Astrocyte of the spinal cord (primary cell): ENCODE results near the gene MYO15B.
A peak's percentile ranks its signal among the peaks of the same experiment; 100 is the strongest.

Source experiments
- DNase-seq: peaks from one replicate; pipeline ENCODE4 v3.0.0; 2011; ENCODE audit warnings: low read depth, low spot score
- H3K4me3 ChIP-seq: 2 replicates; pipeline ENCODE4 v1.5.1; 2011; ENCODE audit warnings: low read depth, mild to moderate bottlenecking, low read length, moderate library complexity
- in situ Hi-C: cut with HindIII; loops from 2 replicates; pipeline ENCODE4 v1.10.0; 2017; ENCODE audit warnings: low sequenced_read_pairs
- TF ChIP-seq, protein P1 (sequence below): IDR thresholded peaks from 2 replicates; pipeline ENCODE4 v1.5.1; 2012; ENCODE audit warnings: low read depth, mild to moderate bottlenecking, low read length, inconsistent platforms

The MYO15B gene

DNA sequence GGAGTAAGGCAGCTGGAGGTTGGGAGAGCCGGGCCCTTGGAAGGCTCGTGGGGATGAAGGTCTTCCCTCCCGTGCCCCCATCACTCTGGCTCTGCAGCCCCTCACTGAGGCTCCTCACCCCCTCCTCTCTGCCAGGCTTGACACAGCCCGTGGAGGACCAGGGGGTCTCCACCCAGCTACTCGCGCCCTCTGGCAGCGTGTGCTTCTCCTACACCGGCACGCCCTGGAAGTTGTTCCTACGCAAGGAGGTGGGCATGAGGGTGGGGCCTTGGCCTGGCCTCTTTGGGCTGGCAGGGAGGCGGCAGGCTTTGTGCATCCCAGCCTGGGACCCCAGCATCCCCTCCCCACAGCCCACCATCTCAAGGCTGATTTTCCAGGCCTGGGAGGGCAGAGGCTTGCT, 30.1 kb downstream of the MYO15B start:
- TF ChIP-seq, protein P1, sequence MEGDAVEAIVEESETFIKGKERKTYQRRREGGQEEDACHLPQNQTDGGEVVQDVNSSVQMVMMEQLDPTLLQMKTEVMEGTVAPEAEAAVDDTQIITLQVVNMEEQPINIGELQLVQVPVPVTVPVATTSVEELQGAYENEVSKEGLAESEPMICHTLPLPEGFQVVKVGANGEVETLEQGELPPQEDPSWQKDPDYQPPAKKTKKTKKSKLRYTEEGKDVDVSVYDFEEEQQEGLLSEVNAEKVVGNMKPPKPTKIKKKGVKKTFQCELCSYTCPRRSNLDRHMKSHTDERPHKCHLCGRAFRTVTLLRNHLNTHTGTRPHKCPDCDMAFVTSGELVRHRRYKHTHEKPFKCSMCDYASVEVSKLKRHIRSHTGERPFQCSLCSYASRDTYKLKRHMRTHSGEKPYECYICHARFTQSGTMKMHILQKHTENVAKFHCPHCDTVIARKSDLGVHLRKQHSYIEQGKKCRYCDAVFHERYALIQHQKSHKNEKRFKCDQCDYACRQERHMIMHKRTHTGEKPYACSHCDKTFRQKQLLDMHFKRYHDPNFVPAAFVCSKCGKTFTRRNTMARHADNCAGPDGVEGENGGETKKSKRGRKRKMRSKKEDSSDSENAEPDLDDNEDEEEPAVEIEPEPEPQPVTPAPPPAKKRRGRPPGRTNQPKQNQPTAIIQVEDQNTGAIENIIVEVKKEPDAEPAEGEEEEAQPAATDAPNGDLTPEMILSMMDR, result no peak
- DNase-seq, result no peak
- no peak overlapping the region for H3K4me3 ChIP-seq
- in situ Hi-C loops, result no loop called here

DNA sequence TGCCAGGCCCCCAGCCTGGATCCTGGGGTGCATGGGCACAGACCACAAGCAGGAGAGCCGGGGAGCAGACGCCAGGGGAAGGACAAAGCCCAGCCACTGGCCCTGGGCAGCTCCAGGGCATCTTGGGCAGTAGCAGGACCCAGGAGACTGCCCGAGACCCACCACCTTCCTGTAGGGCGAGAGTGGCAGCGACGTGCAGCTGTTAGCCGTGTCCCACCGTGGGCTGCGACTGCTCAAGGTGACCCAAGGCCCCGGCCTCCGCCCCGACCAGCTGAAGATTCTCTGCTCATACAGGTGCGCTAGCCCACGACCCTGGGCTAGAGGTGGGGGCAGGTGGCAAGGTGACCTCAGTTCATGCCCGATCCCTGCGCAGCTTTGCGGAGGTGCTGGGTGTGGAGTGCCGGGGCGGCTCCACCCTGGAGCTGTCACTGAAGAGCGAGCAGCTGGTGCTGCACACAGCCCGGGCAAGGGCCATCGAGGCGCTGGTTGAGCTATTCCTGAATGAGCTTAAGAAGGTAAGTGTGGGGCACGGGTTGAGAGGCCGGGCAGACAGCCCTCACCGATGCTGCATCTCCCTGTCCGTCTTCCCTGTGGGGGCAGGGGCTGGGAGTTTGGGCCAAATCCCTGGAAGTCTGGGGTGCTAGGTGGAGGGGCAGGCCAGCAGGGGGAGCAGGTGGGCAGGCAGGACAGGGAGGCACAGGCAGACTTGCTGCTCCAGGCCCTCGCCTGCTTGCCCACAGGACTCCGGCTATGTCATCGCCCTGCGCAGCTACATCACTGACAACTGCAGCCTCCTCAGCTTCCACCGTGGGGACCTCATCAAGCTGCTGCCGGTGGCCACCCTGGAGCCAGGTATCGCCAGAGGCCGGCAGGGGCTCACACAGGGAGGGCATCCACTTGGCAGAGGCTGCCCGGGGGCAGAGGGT, 32.2 kb downstream of the MYO15B start:
- TF ChIP-seq, protein P1, result peak; percentile 63
- in situ Hi-C loops, result no loop called here
- no peak overlapping the region for H3K4me3 ChIP-seq
- peak; percentile 29 for DNase-seq

GRCh38 chr17:75621489-75621888, 33.9 kb downstream of the MYO15B start:
- in situ Hi-C loops, result no loop called here
- no peak for DNase-seq
- TF ChIP-seq, protein P1, result no peak
- H3K4me3 ChIP-seq, result no peak overlapping the region

GRCh38 chr17:75622076-75622475, 34.5 kb downstream of the MYO15B start:
- no peak overlapping the region for H3K4me3 ChIP-seq
- no peak for DNase-seq
- in situ Hi-C loops, result no loop called here
- TF ChIP-seq, protein P1, result no peak

GRCh38 chr17:75622771-75623273, 35.2 kb downstream of the MYO15B start:
- DNase-seq, result no peak
- no peak overlapping the region for H3K4me3 ChIP-seq
- in situ Hi-C loops, result no loop called here
- TF ChIP-seq, protein P1, result no peak

GRCh38 chr17:75623386-75623785, 35.8 kb downstream of the MYO15B start:
- no peak for DNase-seq
- H3K4me3 ChIP-seq, result no peak overlapping the region
- TF ChIP-seq, protein P1, result no peak
- in situ Hi-C loops, result no loop called here
